Trophoblast cell (in vitro differentiated cells and primary cell): ENCODE data around the gene NR1H4.
"Not testable (repeated sequence)": the region's sequence is repeated elsewhere in the genome, so short reads cannot be mapped to it uniquely, and the experiment has no call there.

Experiments used
- DNase-seq, 2 donors: peaks; one replicate each; pipeline ENCODE4 v3.0.0-alpha.2; 2016
- H2AFZ ChIP-seq: 2 replicates; pipeline ENCODE4 v1.6.1; 2013; ENCODE audit warnings: low read length, moderate library complexity, mild to moderate bottlenecking; ENCODE audit not compliant: insufficient read depth, poor library complexity
- H2AK5ac ChIP-seq: 2 replicates; pipeline ENCODE4 v1.6.1; 2013; ENCODE audit warnings: mild to moderate bottlenecking, low read length
- H2BK120ac ChIP-seq: 2 replicates; pipeline ENCODE4 v1.6.1; 2013; ENCODE audit warnings: low read length, mild to moderate bottlenecking, moderate library complexity; ENCODE audit not compliant: insufficient read depth, poor library complexity
- H2BK12ac ChIP-seq: 2 replicates; pipeline ENCODE4 v1.6.1; 2013; ENCODE audit warnings: mild to moderate bottlenecking, low read length, moderate library complexity
- H2BK5ac ChIP-seq: 2 replicates; pipeline ENCODE4 v1.6.1; 2013; ENCODE audit warnings: low read length, low read depth, moderate library complexity, mild to moderate bottlenecking; ENCODE audit not compliant: poor library complexity
- H3K14ac ChIP-seq: 2 replicates; pipeline ENCODE4 v1.6.1; 2013; ENCODE audit warnings: mild to moderate bottlenecking, low read length
- H3K18ac ChIP-seq: 2 replicates; pipeline ENCODE4 v1.6.1; 2013; ENCODE audit warnings: mild to moderate bottlenecking, low read length
- H3K23ac ChIP-seq: 2 replicates; pipeline ENCODE4 v1.6.1; 2013; ENCODE audit warnings: low read length
- H3K27ac ChIP-seq: 2 replicates; pipeline ENCODE4 v1.5.1; 2013; ENCODE audit warnings: low read depth, mild to moderate bottlenecking, inconsistent platforms, low read length, moderate library complexity
- H3K27me3 ChIP-seq: 2 replicates; pipeline ENCODE4 v1.6.1; 2013; ENCODE audit warnings: inconsistent platforms, mild to moderate bottlenecking, low read length, moderate library complexity; ENCODE audit not compliant: insufficient read depth
- H3K36me3 ChIP-seq, 2 experiments: 1 replicate in 1 of 2; 2 replicates in 1 of 2; pipeline ENCODE4 v1.6.1; 2013; ENCODE audit warnings: low read length in 2 of 2, mild to moderate bottlenecking in 2 of 2, moderate library complexity in 1 of 2; ENCODE audit not compliant: insufficient read depth in 2 of 2, control insufficient read depth in 1 of 2
- H3K4ac ChIP-seq: 2 replicates; pipeline ENCODE4 v1.6.1; 2013; ENCODE audit warnings: low read depth, mild to moderate bottlenecking, low read length, moderate library complexity
- H3K4me1 ChIP-seq, 2 experiments: 1 replicate in 1 of 2; 2 replicates in 1 of 2; pipeline ENCODE4 v1.6.1; 2013; ENCODE audit warnings: low read length in 2 of 2, mild to moderate bottlenecking in 2 of 2, moderate library complexity in 1 of 2; ENCODE audit not compliant: insufficient read depth in 2 of 2, control insufficient read depth in 1 of 2
- H3K4me2 ChIP-seq: 2 replicates; pipeline ENCODE4 v1.6.1; 2013; ENCODE audit warnings: inconsistent platforms, mild to moderate bottlenecking, low read length, moderate library complexity
- H3K4me3 ChIP-seq: 2 replicates; pipeline ENCODE4 v1.5.1; 2013; ENCODE audit warnings: mild to moderate bottlenecking, low read depth, low read length, inconsistent platforms
- H3K79me1 ChIP-seq: one replicate; pipeline ENCODE4 v1.6.1; 2013; ENCODE audit warnings: low read length
- H3K79me2 ChIP-seq: 2 replicates; pipeline ENCODE4 v1.6.1; 2013; ENCODE audit warnings: low read length, mild to moderate bottlenecking; ENCODE audit not compliant: control insufficient read depth, insufficient read depth, poor library complexity
- H3K9ac ChIP-seq: 2 replicates; pipeline ENCODE4 v1.6.1; 2013; ENCODE audit warnings: mild to moderate bottlenecking, low read length
- H3K9me3 ChIP-seq: 2 replicates; pipeline ENCODE4 v1.6.1; 2013; ENCODE audit warnings: low read depth, mild to moderate bottlenecking, control low read depth, inconsistent platforms, low read length; ENCODE audit not compliant: insufficient read depth
- H4K12ac ChIP-seq: 2 replicates; pipeline ENCODE4 v1.6.1; 2013; ENCODE audit warnings: low read depth, mild to moderate bottlenecking, low read length, moderate library complexity
- H4K8ac ChIP-seq: 2 replicates; pipeline ENCODE4 v1.6.1; 2013; ENCODE audit warnings: low read depth, mild to moderate bottlenecking, low read length, moderate library complexity
- H4K91ac ChIP-seq: one replicate; pipeline ENCODE4 v1.6.1; 2013; ENCODE audit warnings: low read depth, mild to moderate bottlenecking, low read length, moderate library complexity
- WGBS: extraction: QIAGEN DNeasy Blood & Tissue Kit; methylation state at CpG from one replicate; pipeline ENCODE4 v1.1.7; 2013; ENCODE audit warnings: missing lambda C conversion rate; ENCODE audit not compliant: insufficient read length, insufficient coverage; ENCODE audit errors: extremely low coverage; 5-methylcytosine and 5-hydroxymethylcytosine counted together

Gene NR1H4

GRCh38 chr12:100601626-100602025 lies 128.0 kb downstream of the NR1H4 start:
- H3K79me2 ChIP-seq, result no peaks in the 10 kb centered on the region
- H2AFZ ChIP-seq, result no peak overlapping the region
- no peak overlapping the region for H2BK120ac ChIP-seq
- no peak overlapping the region for H3K4me2 ChIP-seq
- H3K9me3 ChIP-seq, result no peaks in the 10 kb centered on the region
- no peak overlapping the region for H4K91ac ChIP-seq
- H2AK5ac ChIP-seq, result no peak overlapping the region
- H3K36me3 ChIP-seq, result no peaks in the 10 kb centered on the region
- no peaks in the 10 kb centered on the region for H3K4me1 ChIP-seq
- H3K27ac ChIP-seq, result no peak overlapping the region
- H2BK5ac ChIP-seq, result no peak overlapping the region
- H3K4me3 ChIP-seq, result no peak overlapping the region
- no peak for DNase-seq
- H3K4ac ChIP-seq, result no peak overlapping the region
- no peak overlapping the region for H3K14ac ChIP-seq
- no CpG with 5 or more reads among the region's 1 CpG for WGBS
- H3K23ac ChIP-seq, result no peak overlapping the region
- H3K9ac ChIP-seq, result no peak overlapping the region
- no peak overlapping the region for H4K12ac ChIP-seq
- H2BK12ac ChIP-seq, result no peak overlapping the region
- no peak overlapping the region for H3K18ac ChIP-seq
- no peak overlapping the region for H4K8ac ChIP-seq
- H3K27me3 ChIP-seq, result no peaks in the 10 kb centered on the region
- no peaks in the 10 kb centered on the region for H3K79me1 ChIP-seq

- not testable (repeated sequence) for H2AFZ ChIP-seq, H3K36me3 ChIP-seq, H4K12ac ChIP-seq, H3K27me3 ChIP-seq, H2BK12ac ChIP-seq, H3K4me2 ChIP-seq, H2BK5ac ChIP-seq, H3K4me1 ChIP-seq, DNase-seq, H4K8ac ChIP-seq, H4K91ac ChIP-seq, H2BK120ac ChIP-seq, H3K79me2 ChIP-seq, H3K18ac ChIP-seq, H3K9ac ChIP-seq, H3K9me3 ChIP-seq, H3K79me1 ChIP-seq, H3K4me3 ChIP-seq, H2AK5ac ChIP-seq, H3K23ac ChIP-seq, H3K27ac ChIP-seq, H3K14ac ChIP-seq, H3K4ac ChIP-seq
- WGBS, result no CpG with 5 or more reads among the region's 1 CpG
These were observed 129.3 kb downstream of the NR1H4 start for GRCh38 chr12:100602997-100603396.

GRCh38 chr12:100608776-100609175 lies 135.1 kb downstream of the NR1H4 start:
- Histone ChIP-seq H2AFZ (no peak overlapping the region), H3K79me2 (no peaks in the 10 kb centered on the region), H3K27me3 (no peaks in the 10 kb centered on the region), H2AK5ac (no peak overlapping the region), H3K4me1 (no peaks in the 10 kb centered on the region), H2BK120ac (no peak overlapping the region), H2BK5ac (no peak overlapping the region), H3K9ac (no peak overlapping the region), H4K91ac (no peak overlapping the region), H3K79me1 (no peaks in the 10 kb centered on the region), H3K4me2 (no peak overlapping the region), H3K18ac (no peak overlapping the region), H4K8ac (no peak overlapping the region), H4K12ac (no peak overlapping the region), H3K9me3 (peaks cover 2% of the 10 kb centered on the region), H2BK12ac (no peak overlapping the region), H3K4ac (no peak overlapping the region), H3K27ac (no peak overlapping the region), H3K36me3 (peaks cover 0 to 1% of the 10 kb centered on the region in 2 experiments), H3K14ac (no peak overlapping the region), H3K23ac (no peak overlapping the region), H3K4me3 (no peak overlapping the region)
- no CpG with 5 or more reads among the region's 1 CpG for WGBS
- peak in 1 of 2 donors; percentile 1 for DNase-seq

GRCh38 chr12:100610666-100611430 lies 137.2 kb downstream of the NR1H4 start:
- Histone ChIP-seq H3K9ac (no peak overlapping the region), H2BK12ac (no peak overlapping the region), H3K4me3 (no peak overlapping the region), H3K23ac (no peak overlapping the region), H4K91ac (no peak overlapping the region), H4K12ac (no peak overlapping the region), H2AFZ (no peak overlapping the region), H3K9me3 (peaks cover 2% of the 10 kb centered on the region), H2AK5ac (no peak overlapping the region), H3K79me2 (no peaks in the 10 kb centered on the region), H3K4me1 (no peaks in the 10 kb centered on the region), H3K27ac (no peak overlapping the region), H3K14ac (no peak overlapping the region), H3K79me1 (no peaks in the 10 kb centered on the region), H3K4ac (no peak overlapping the region), H3K4me2 (no peak overlapping the region), H3K36me3 (peaks cover 0 to 3% of the 10 kb centered on the region in 2 experiments), H2BK120ac (no peak overlapping the region), H3K27me3 (no peaks in the 10 kb centered on the region), H2BK5ac (no peak overlapping the region), H4K8ac (no peak overlapping the region), H3K18ac (no peak overlapping the region)
- DNase-seq, result no peak
- WGBS, result no CpG with 5 or more reads among the region's 4 CpGs
